HG02852 (cell line): ENCODE results near the gene LRRK1.

ENCODE experiments used
- ATAC-seq: cut with Tn5 transposase; IDR thresholded peaks from one replicate; pipeline ENCODE4 v1.9.1; 2021; ENCODE audit warnings: mild to moderate bottlenecking, moderate library complexity; ENCODE audit not compliant: unreplicated experiment

Gene LRRK1

DNA sequence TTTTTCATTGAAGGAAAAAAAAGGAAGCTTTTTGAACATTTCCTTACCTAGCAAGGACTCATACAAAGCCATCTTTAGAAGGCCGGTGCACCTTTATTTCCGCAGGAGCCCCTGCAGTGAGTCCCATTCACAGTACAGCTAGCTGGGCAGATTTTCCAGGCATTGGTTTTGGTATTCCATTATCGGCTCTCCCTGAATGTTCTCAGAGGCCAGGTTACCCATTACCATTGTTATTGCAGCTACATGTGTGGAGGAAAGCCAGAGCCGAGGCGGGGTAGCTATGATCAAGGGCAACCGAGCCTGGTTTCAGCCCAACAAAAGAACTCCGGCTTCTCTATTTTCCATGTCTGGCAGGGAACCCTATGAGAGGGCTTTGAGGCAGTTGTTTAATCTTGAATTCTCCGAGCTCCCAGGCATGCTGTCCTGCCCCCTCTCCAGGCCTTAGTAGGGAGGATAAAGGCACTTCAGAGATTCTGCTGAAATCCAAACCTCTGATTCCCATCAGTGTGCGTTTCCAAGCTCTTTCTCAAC lies 100.3 kb downstream of the LRRK1 start:
- no peak for ATAC-seq

GRCh38 chr15:101020451-101020850 lies 101.3 kb downstream of the LRRK1 start:
- no peak for ATAC-seq

- no peak for ATAC-seq
These were observed 101.8 kb downstream of the LRRK1 start for GRCh38 chr15:101020945-101021344.

GRCh38 chr15:101022306-101022705 lies 103.1 kb downstream of the LRRK1 start:
- ATAC-seq: no peak

- no peak for ATAC-seq
These were observed 103.7 kb downstream of the LRRK1 start for GRCh38 chr15:101022876-101023275.

- ATAC-seq: no peak
These were observed 104.4 kb downstream of the LRRK1 start for GRCh38 chr15:101023501-101024072.

- ATAC-seq: no peak
These were observed 105.0 kb downstream of the LRRK1 start for GRCh38 chr15:101024073-101024695.

GRCh38 chr15:101024706-101025500 lies 105.7 kb downstream of the LRRK1 start:
- no peak for ATAC-seq

DNA sequence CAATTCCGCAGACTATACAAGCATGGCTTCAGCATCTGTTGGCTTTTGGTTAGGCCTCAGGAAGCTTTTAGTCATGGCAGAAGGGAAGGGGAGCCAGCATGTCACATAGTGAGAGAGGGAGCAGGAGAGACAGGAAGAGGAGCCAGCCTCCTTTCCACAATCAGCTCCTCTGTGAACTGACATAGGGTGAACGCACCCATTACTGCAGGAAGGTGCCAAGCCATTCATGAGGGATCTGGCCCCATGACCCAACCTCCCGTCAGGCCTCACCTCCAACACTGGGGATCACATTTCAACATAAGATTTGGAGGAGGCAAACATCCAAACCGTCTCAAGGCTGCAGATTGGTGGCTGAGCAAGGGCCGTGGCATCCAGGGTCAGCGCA lies 106.3 kb downstream of the LRRK1 start:
- no peak for ATAC-seq

GRCh38 chr15:101025896-101026631 lies 106.9 kb downstream of the LRRK1 start:
- ATAC-seq: no peak

GRCh38 chr15:101026656-101027272 lies 107.6 kb downstream of the LRRK1 start:
- ATAC-seq: no peak

DNA sequence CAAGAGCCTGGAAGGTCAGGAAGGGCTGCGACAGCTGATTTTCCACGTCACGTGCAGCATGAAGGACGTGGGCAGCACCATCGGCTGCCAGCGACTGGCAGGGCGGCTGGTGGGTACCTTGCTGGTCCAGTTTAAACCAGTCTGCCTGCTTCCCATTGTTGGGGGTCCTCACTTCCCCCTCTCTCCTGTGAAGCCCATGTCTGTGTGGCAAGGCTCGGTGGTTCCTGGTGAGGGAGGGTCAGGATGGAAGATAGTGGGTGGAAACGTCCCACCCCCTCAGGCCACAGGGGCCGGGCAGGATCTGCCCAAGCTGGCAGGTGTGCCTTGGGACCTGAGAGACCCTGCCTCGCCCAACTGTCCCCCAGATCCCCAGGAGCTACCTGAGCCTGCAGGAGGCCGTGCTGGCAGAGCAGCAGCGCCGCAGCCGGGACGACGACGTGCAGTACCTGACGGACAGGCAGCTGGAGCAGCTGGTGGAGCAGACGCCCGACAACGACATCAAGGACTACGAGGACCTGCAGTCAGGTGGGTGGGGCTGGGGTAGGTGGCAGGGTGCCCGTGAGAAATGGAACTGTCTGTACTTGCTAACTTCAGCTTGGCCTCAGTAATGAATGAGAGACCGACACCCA lies 108.2 kb downstream of the LRRK1 start:
- no peak for ATAC-seq

DNA sequence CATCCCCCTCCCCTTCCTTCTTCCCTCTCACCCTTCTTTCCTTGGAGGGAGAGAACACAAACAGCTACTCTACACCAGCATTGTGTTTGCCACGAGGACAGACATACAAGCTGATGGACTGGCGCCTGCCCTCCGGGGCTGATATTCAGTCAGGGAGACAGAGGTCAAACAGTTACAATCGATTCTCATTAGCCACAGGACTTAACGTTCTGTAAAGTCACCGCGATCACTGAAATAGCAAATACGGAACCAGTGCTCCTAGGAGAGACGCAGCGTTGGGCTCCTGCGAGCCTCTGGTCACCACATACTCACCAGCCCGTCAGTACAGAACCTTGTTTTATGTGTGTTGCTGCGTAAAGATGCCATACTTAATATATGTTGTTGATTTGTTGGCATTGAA lies 108.8 kb downstream of the LRRK1 start:
- ATAC-seq: no peak

GRCh38 chr15:101028321-101028720 lies 109.2 kb downstream of the LRRK1 start:
- no peak for ATAC-seq

DNA sequence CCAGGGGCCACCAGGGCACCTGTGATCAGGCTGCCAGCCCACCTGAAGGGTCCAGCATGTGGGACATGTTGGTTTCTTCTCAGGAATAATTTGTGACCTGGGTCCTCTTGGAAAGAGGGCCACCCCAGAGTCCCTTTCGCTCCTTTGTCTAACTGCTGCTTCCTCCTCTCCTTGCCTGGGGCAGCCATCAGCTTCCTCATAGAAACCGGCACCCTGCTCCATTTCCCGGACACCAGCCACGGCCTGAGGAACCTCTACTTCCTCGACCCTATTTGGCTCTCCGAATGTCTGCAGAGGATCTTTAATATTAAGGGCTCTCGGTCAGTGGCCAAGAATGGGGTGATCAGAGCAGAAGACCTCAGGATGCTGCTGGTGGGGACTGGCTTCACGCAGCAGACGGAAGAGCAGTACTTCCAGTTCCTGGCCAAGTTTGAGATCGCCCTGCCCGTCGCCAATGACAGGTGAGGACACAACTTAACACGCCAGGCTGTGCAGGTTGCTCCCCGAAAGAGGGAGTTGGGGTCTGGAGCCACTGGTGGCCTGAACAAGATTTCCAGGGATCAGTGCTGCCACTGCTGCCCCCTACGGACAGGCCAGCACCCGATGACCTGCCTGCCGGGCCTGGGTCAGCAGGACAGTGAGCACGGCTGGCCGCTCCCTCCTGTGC lies 109.7 kb downstream of the LRRK1 start:
- ATAC-seq: no peak

DNA sequence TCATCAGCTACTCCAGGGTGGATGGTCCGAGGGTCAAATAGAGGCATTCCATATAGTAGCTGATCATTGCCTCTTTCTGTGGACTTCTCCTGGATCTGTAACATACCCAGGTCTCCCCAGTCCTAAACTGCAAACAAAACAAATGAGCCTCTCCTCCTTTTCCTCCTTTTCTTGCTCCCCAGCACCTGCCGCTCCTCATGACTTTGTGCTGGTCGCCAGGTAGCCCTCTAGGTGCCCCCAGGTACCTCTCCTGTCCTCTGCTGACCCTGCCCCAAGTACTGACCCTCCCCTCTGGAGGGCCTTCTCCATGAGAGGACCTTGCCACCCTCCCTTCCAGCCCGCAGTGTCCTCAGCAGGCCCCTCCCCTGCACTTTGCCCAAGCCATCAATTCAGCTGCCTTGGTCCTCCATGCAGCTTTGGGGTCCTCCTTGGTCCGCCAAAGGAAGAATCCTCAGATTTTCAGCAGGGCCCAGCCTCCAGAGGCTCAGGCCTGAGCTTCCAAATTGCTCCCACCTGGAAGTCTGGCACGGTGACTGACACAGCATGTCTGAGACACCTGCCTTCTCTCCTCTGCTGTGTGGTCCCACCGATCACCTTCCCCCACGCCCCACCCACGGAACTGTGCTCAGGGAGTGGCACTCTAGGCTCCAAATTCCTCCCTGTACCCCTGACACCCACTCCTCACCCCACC lies 111.0 kb downstream of the LRRK1 start:
- no peak for ATAC-seq

DNA sequence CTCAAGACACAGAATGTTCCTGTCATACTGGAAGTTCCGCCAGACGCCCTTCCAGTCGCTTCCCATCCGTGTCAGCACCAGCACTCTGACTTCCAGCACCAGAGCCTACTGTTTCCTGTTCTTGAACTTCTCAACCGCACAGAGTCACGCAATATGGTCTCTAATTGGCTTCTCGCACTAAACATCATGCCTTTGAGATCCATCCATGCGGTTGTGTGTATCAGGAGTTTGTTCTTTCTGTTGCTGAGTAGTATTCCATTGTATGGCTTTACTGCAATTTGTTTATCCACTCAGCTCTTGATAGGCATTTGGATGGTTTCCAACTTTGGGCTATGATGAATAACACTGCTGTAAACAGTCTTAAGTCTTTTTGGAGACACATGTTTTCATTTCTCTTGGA lies 112.1 kb downstream of the LRRK1 start:
- no peak for ATAC-seq

- ATAC-seq: no peak
These were observed 114.6 kb downstream of the LRRK1 start for GRCh38 chr15:101033801-101034200.

GRCh38 chr15:101035611-101036010 lies 116.5 kb downstream of the LRRK1 start:
- peak; percentile 59 for ATAC-seq
